DOHH2 (cell line): ENCODE data around the gene MARK1.

Experiments used
- H3F3A ChIP-seq: fragments of 200-600 bp; sonication (generic), shearing (Covaris generic); 2 replicates; pipeline ENCODE4 v1.6.0; 2016; ENCODE audit warnings: antibody characterized with exemption, mild to moderate bottlenecking; ENCODE audit not compliant: control insufficient read depth, insufficient read depth
- H3K27ac ChIP-seq: fragments of 200-600 bp; sonication (generic); 2 replicates; pipeline ENCODE4 v1.5.1; 2014; ENCODE audit warnings: low read depth, mild to moderate bottlenecking, low read length, moderate library complexity
- H3K27me3 ChIP-seq: fragments of 200-600 bp; sonication (generic); 2 replicates; pipeline ENCODE4 v1.6.1; 2014; ENCODE audit warnings: mild to moderate bottlenecking, low read length, mixed read lengths; ENCODE audit not compliant: control insufficient read depth
- H3K36me3 ChIP-seq: fragments of 200-600 bp; sonication (generic); 2 replicates; pipeline ENCODE4 v1.6.1; 2014; ENCODE audit warnings: mild to moderate bottlenecking, low read length, moderate library complexity, mixed read lengths; ENCODE audit not compliant: control insufficient read depth
- H3K4me1 ChIP-seq: fragments of 200-600 bp; sonication (generic); 2 replicates; pipeline ENCODE4 v1.6.1; 2014; ENCODE audit warnings: mild to moderate bottlenecking, low read length, mixed read lengths; ENCODE audit not compliant: control insufficient read depth
- H3K4me2 ChIP-seq: fragments of 200-600 bp; sonication (generic); 2 replicates; pipeline ENCODE4 v1.6.0; 2014; ENCODE audit warnings: mild to moderate bottlenecking, low read length, moderate library complexity
- H3K4me3 ChIP-seq: fragments of 200-600 bp; sonication (generic); 2 replicates; pipeline ENCODE4 v1.5.1; 2014; ENCODE audit warnings: mild to moderate bottlenecking, low read length, mixed read lengths
- H3K79me2 ChIP-seq: fragments of 200-600 bp; sonication (generic); 2 replicates; pipeline ENCODE4 v1.6.1; 2014; ENCODE audit warnings: mild to moderate bottlenecking, low read length, mixed read lengths; ENCODE audit not compliant: control insufficient read depth
- H3K9me2 ChIP-seq: fragments of 200-600 bp; sonication (generic); replicated peaks from 2 replicates; pipeline ENCODE4 v1.6.1; 2014; ENCODE audit warnings: mild to moderate bottlenecking, low read length, mixed read lengths; ENCODE audit not compliant: control insufficient read depth
- H3K9me3 ChIP-seq: fragments of 200-600 bp; sonication (generic); 2 replicates; pipeline ENCODE4 v1.6.1; 2014; ENCODE audit warnings: antibody characterized with exemption, low read length, mixed read lengths; ENCODE audit not compliant: control insufficient read depth, insufficient read depth
- H4K20me1 ChIP-seq: fragments of 200-600 bp; sonication (generic); 2 replicates; pipeline ENCODE4 v1.6.0; 2014; ENCODE audit warnings: low read depth, mild to moderate bottlenecking, antibody characterized with exemption, low read length, moderate library complexity; ENCODE audit not compliant: control insufficient read depth, insufficient read depth
- CTCF ChIP-seq: fragments of 200-600 bp; sonication (generic); IDR thresholded peaks from one replicate; pipeline ENCODE4 v1.5.1; 2014; ENCODE audit warnings: antibody characterized with exemption, mild to moderate bottlenecking, low read depth, low read length; ENCODE audit not compliant: poor library complexity, severe bottlenecking
- EZH2phosphoT487 ChIP-seq: fragments of 200-600 bp; sonication (generic); IDR thresholded peaks from 2 replicates; pipeline ENCODE4 v1.6.1; 2017; ENCODE audit warnings: borderline replicate concordance, mild to moderate bottlenecking, antibody characterized with exemption, low read length, moderate library complexity, mixed read lengths

Gene MARK1

GRCh38 chr1:220699044-220699443, 171.1 kb downstream of the MARK1 start:
- no peaks in the 10 kb centered on the region for H3K9me3 ChIP-seq
- peaks cover 8% of the 10 kb centered on the region for H3K27me3 ChIP-seq
- H3K4me3 ChIP-seq = no peak overlapping the region
- no peaks in the 10 kb centered on the region for H3K9me2 ChIP-seq
- no peak overlapping the region for H3K4me2 ChIP-seq
- no peaks in the 10 kb centered on the region for H3F3A ChIP-seq
- no peaks in the 10 kb centered on the region for H3K79me2 ChIP-seq
- H3K36me3 ChIP-seq = no peaks in the 10 kb centered on the region
- no peak for TF ChIP-seq EZH2phosphoT487
- TF ChIP-seq CTCF = no peak
- no peaks in the 10 kb centered on the region for H3K4me1 ChIP-seq
- H3K27ac ChIP-seq = no peak overlapping the region
- no peaks in the 10 kb centered on the region for H4K20me1 ChIP-seq

GRCh38 chr1:220700556-220701179, 172.7 kb downstream of the MARK1 start:
- Histone ChIP-seq H3F3A (no peaks in the 10 kb centered on the region), H3K27me3 (peaks cover 8% of the 10 kb centered on the region), H3K27ac (no peak overlapping the region), H4K20me1 (no peaks in the 10 kb centered on the region), H3K79me2 (no peaks in the 10 kb centered on the region), H3K9me2 (no peaks in the 10 kb centered on the region), H3K36me3 (no peaks in the 10 kb centered on the region), H3K4me3 (no peak overlapping the region), H3K4me1 (no peaks in the 10 kb centered on the region), H3K4me2 (no peak overlapping the region), H3K9me3 (no peaks in the 10 kb centered on the region)
- no peak for TF ChIP-seq EZH2phosphoT487
- no peak for TF ChIP-seq CTCF

- Histone ChIP-seq H3K27ac (no peak overlapping the region), H3K4me1 (no peaks in the 10 kb centered on the region), H3K79me2 (no peaks in the 10 kb centered on the region), H3K4me2 (no peak overlapping the region), H3K36me3 (no peaks in the 10 kb centered on the region), H3K9me2 (no peaks in the 10 kb centered on the region), H3K4me3 (no peak overlapping the region), H3K27me3 (peaks cover 8% of the 10 kb centered on the region), H4K20me1 (no peaks in the 10 kb centered on the region), H3F3A (no peaks in the 10 kb centered on the region), H3K9me3 (no peaks in the 10 kb centered on the region)
- TF ChIP-seq CTCF (no peak), EZH2phosphoT487 (no peak)
Observed at GRCh38 chr1:220701974-220702373, 174.0 kb downstream of the MARK1 start.
